ENCODE measurements around the gene GPR78.

The GPR78 gene

GRCh38 chr4:8546766-8547107 lies 33.5 kb upstream of the GPR78 start:
- Histone ChIP-seq H3K27ac (ENCODE audit: insufficient read depth, low read length, poor library complexity, severe bottlenecking) (no peak overlapping the region), H3K27me3 (replicated peaks; ENCODE audit: control insufficient read depth, insufficient read depth, low read length, poor library complexity, severe bottlenecking) (no peaks in the 10 kb centered on the region), H3K4me3 (ENCODE audit: insufficient read depth, low read depth, low read length, poor library complexity, severe bottlenecking) (no peak overlapping the region), H3K9me3 (ENCODE audit: control insufficient read depth, low read length) (no peaks in the 10 kb centered on the region), H3K36me3 (ENCODE audit: control insufficient read depth, insufficient read depth, low read length) (no peaks in the 10 kb centered on the region), H3K4me1 (ENCODE audit: control insufficient read depth, insufficient read depth, low read length, poor library complexity, severe bottlenecking) (no peaks in the 10 kb centered on the region)
- no peak for DNase-seq

- H3K4me1 ChIP-seq (ENCODE audit: control insufficient read depth, insufficient read depth, low read length, poor library complexity, severe bottlenecking): no peaks in the 10 kb centered on the region
- DNase-seq: no peak
- no peaks in the 10 kb centered on the region for H3K36me3 ChIP-seq (ENCODE audit: control insufficient read depth, insufficient read depth, low read length)
- no peak overlapping the region for H3K27ac ChIP-seq (ENCODE audit: insufficient read depth, low read length, poor library complexity, severe bottlenecking)
- H3K4me3 ChIP-seq (ENCODE audit: insufficient read depth, low read depth, low read length, poor library complexity, severe bottlenecking): no peak overlapping the region
- no peaks in the 10 kb centered on the region for H3K27me3 ChIP-seq (replicated peaks; ENCODE audit: control insufficient read depth, insufficient read depth, low read length, poor library complexity, severe bottlenecking)
- no peaks in the 10 kb centered on the region for H3K9me3 ChIP-seq (ENCODE audit: control insufficient read depth, low read length)
Measured at GRCh38 chr4:8547108-8547911, 32.9 kb upstream of the GPR78 start.

GRCh38 chr4:8547912-8548730 lies 32.1 kb upstream of the GPR78 start:
- Histone ChIP-seq H3K36me3 (ENCODE audit: control insufficient read depth, insufficient read depth, low read length) (no peaks in the 10 kb centered on the region), H3K9me3 (ENCODE audit: control insufficient read depth, low read length) (no peaks in the 10 kb centered on the region), H3K27ac (ENCODE audit: insufficient read depth, low read length, poor library complexity, severe bottlenecking) (no peak overlapping the region), H3K4me1 (ENCODE audit: control insufficient read depth, insufficient read depth, low read length, poor library complexity, severe bottlenecking) (no peaks in the 10 kb centered on the region), H3K27me3 (replicated peaks; ENCODE audit: control insufficient read depth, insufficient read depth, low read length, poor library complexity, severe bottlenecking) (no peaks in the 10 kb centered on the region), H3K4me3 (ENCODE audit: insufficient read depth, low read depth, low read length, poor library complexity, severe bottlenecking) (no peak overlapping the region)
- DNase-seq: no peak

- H3K36me3 ChIP-seq (ENCODE audit: control insufficient read depth, insufficient read depth, low read length): no peaks in the 10 kb centered on the region
- H3K4me3 ChIP-seq (ENCODE audit: insufficient read depth, low read depth, low read length, poor library complexity, severe bottlenecking): no peak overlapping the region
- H3K27ac ChIP-seq (ENCODE audit: insufficient read depth, low read length, poor library complexity, severe bottlenecking): no peak overlapping the region
- no peaks in the 10 kb centered on the region for H3K4me1 ChIP-seq (ENCODE audit: control insufficient read depth, insufficient read depth, low read length, poor library complexity, severe bottlenecking)
- no peak for DNase-seq
- no peaks in the 10 kb centered on the region for H3K9me3 ChIP-seq (ENCODE audit: control insufficient read depth, low read length)
- no peaks in the 10 kb centered on the region for H3K27me3 ChIP-seq (replicated peaks; ENCODE audit: control insufficient read depth, insufficient read depth, low read length, poor library complexity, severe bottlenecking)
Measured at GRCh38 chr4:8548731-8549351, 31.4 kb upstream of the GPR78 start.

GRCh38 chr4:8549352-8549931 lies 30.8 kb upstream of the GPR78 start:
- no peak for DNase-seq
- Histone ChIP-seq H3K27ac (ENCODE audit: insufficient read depth, low read length, poor library complexity, severe bottlenecking) (no peak overlapping the region), H3K36me3 (ENCODE audit: control insufficient read depth, insufficient read depth, low read length) (no peaks in the 10 kb centered on the region), H3K4me1 (ENCODE audit: control insufficient read depth, insufficient read depth, low read length, poor library complexity, severe bottlenecking) (no peaks in the 10 kb centered on the region), H3K9me3 (ENCODE audit: control insufficient read depth, low read length) (no peaks in the 10 kb centered on the region), H3K27me3 (replicated peaks; ENCODE audit: control insufficient read depth, insufficient read depth, low read length, poor library complexity, severe bottlenecking) (no peaks in the 10 kb centered on the region), H3K4me3 (ENCODE audit: insufficient read depth, low read depth, low read length, poor library complexity, severe bottlenecking) (no peak overlapping the region)

- Histone ChIP-seq H3K27me3 (replicated peaks; ENCODE audit: control insufficient read depth, insufficient read depth, low read length, poor library complexity, severe bottlenecking) (no peaks in the 10 kb centered on the region), H3K27ac (ENCODE audit: insufficient read depth, low read length, poor library complexity, severe bottlenecking) (no peak overlapping the region), H3K9me3 (ENCODE audit: control insufficient read depth, low read length) (no peaks in the 10 kb centered on the region), H3K36me3 (ENCODE audit: control insufficient read depth, insufficient read depth, low read length) (no peaks in the 10 kb centered on the region), H3K4me1 (ENCODE audit: control insufficient read depth, insufficient read depth, low read length, poor library complexity, severe bottlenecking) (no peaks in the 10 kb centered on the region), H3K4me3 (ENCODE audit: insufficient read depth, low read depth, low read length, poor library complexity, severe bottlenecking) (no peak overlapping the region)
- no peak for DNase-seq
Measured at GRCh38 chr4:8550691-8551090, 29.5 kb upstream of the GPR78 start.

GRCh38 chr4:8552024-8552423 lies 28.2 kb upstream of the GPR78 start:
- no peak overlapping the region for H3K27ac ChIP-seq (ENCODE audit: insufficient read depth, low read length, poor library complexity, severe bottlenecking)
- no peaks in the 10 kb centered on the region for H3K27me3 ChIP-seq (replicated peaks; ENCODE audit: control insufficient read depth, insufficient read depth, low read length, poor library complexity, severe bottlenecking)
- DNase-seq: no peak
- no peak overlapping the region for H3K4me3 ChIP-seq (ENCODE audit: insufficient read depth, low read depth, low read length, poor library complexity, severe bottlenecking)
- no peaks in the 10 kb centered on the region for H3K4me1 ChIP-seq (ENCODE audit: control insufficient read depth, insufficient read depth, low read length, poor library complexity, severe bottlenecking)
- no peaks in the 10 kb centered on the region for H3K9me3 ChIP-seq (ENCODE audit: control insufficient read depth, low read length)
- H3K36me3 ChIP-seq (ENCODE audit: control insufficient read depth, insufficient read depth, low read length): no peaks in the 10 kb centered on the region

- no peaks in the 10 kb centered on the region for H3K9me3 ChIP-seq (ENCODE audit: control insufficient read depth, low read length)
- H3K4me1 ChIP-seq (ENCODE audit: control insufficient read depth, insufficient read depth, low read length, poor library complexity, severe bottlenecking): no peaks in the 10 kb centered on the region
- no peaks in the 10 kb centered on the region for H3K27me3 ChIP-seq (replicated peaks; ENCODE audit: control insufficient read depth, insufficient read depth, low read length, poor library complexity, severe bottlenecking)
- no peak overlapping the region for H3K27ac ChIP-seq (ENCODE audit: insufficient read depth, low read length, poor library complexity, severe bottlenecking)
- H3K36me3 ChIP-seq (ENCODE audit: control insufficient read depth, insufficient read depth, low read length): no peaks in the 10 kb centered on the region
- DNase-seq: no peak
- no peak overlapping the region for H3K4me3 ChIP-seq (ENCODE audit: insufficient read depth, low read depth, low read length, poor library complexity, severe bottlenecking)
Measured at GRCh38 chr4:8552581-8553205, 27.5 kb upstream of the GPR78 start.

GRCh38 chr4:8553216-8553615 lies 27.0 kb upstream of the GPR78 start:
- H3K9me3 ChIP-seq (ENCODE audit: control insufficient read depth, low read length): no peaks in the 10 kb centered on the region
- no peak for DNase-seq
- no peak overlapping the region for H3K27ac ChIP-seq (ENCODE audit: insufficient read depth, low read length, poor library complexity, severe bottlenecking)
- H3K36me3 ChIP-seq (ENCODE audit: control insufficient read depth, insufficient read depth, low read length): no peaks in the 10 kb centered on the region
- no peaks in the 10 kb centered on the region for H3K27me3 ChIP-seq (replicated peaks; ENCODE audit: control insufficient read depth, insufficient read depth, low read length, poor library complexity, severe bottlenecking)
- no peak overlapping the region for H3K4me3 ChIP-seq (ENCODE audit: insufficient read depth, low read depth, low read length, poor library complexity, severe bottlenecking)
- no peaks in the 10 kb centered on the region for H3K4me1 ChIP-seq (ENCODE audit: control insufficient read depth, insufficient read depth, low read length, poor library complexity, severe bottlenecking)
